Adrenal gland (tissue), 12 donors: ENCODE data around the gene VAPA. TPM values are rescaled to one million over a fixed set of nuclear protein-coding genes. Genes with fewer than 3 reads are reported as not detected.
"Not testable (repeated sequence)": the region's sequence is repeated elsewhere in the genome, so short reads cannot be mapped to it uniquely, and the experiment has no call there.

ENCODE experiments used
- DNase-seq, 7 donors: peaks; one replicate each; pipeline ENCODE4 v3.0.0-alpha.2; 2019 to 2020
- H3K27ac ChIP-seq, 5 donors: fragments of 200-600 bp; sonication (generic) in 4 of 5; 1 replicate in 3 of 5; 2 replicates in 2 of 5; pipeline versions ENCODE4 v1.5.1 to v1.8.0; 2016 to 2020; ENCODE audit warnings: mild to moderate bottlenecking in 1 of 5
- H3K27me3 ChIP-seq: fragments of 200-600 bp; 2 replicates; pipeline ENCODE4 v1.8.0; 2021
- H3K36me3 ChIP-seq, 2 donors: fragments of 200-600 bp; replicated peaks in 1 of 2; 1 replicate in 1 of 2; 2 replicates in 1 of 2; pipeline versions ENCODE4 v1.5.1 to v1.8.0; 2018 to 2022
- H3K4me1 ChIP-seq, 2 donors: fragments of 200-600 bp; replicated peaks in 1 of 2; 1 replicate in 1 of 2; 2 replicates in 1 of 2; pipeline versions ENCODE4 v1.5.1 to v1.8.0; 2018 to 2021
- H3K4me3 ChIP-seq, 4 donors: fragments of 200-600 bp; sonication (generic) in 3 of 4; one replicate each; pipeline ENCODE4 v1.5.1; 2016 to 2018
- H3K9me3 ChIP-seq, 3 donors: fragments of 200-600 bp; sonication (generic) in 1 of 3; replicated peaks in 1 of 3; 1 replicate in 2 of 3; 2 replicates in 1 of 3; pipeline versions ENCODE4 v1.5.1 to v1.8.0; 2016 to 2021
- POLR2A ChIP-seq, 2 donors: fragments of 450-650 bp; IDR thresholded peaks; one replicate each; pipeline ENCODE4 v1.6.1; 2017; ENCODE audit warnings: antibody characterized with exemption in 2 of 2, mild to moderate bottlenecking in 2 of 2, moderate library complexity in 1 of 2
- WGBS, 4 donors: extraction: QIAGEN DNeasy Blood & Tissue Kit in 2 of 4; methylation state at CpG; one replicate each; pipeline versions ENCODE4 v1.1.5 to v1.1.7; 2013 to 2017; 5-methylcytosine and 5-hydroxymethylcytosine counted together
- intact Hi-C, 2 donors: fragments of 100-400 bp; cut with DNase I; formaldehyde crosslinking; loops; one replicate each; pipeline versions ENCODE4 v1.14.1 to v1.15.0; 2022 to 2023
- polyA plus RNA-seq, 3 donors: library from polyadenylated mRNA; stranded (reverse); fragments of 200-250 nt in 2 of 3; fragments of 350-450 nt in 1 of 3; fragmentation: Illumina TruSeq in 1 of 3; extraction: RNeasy Lipid Tissue Mini Kit (QIAGEN cat#74804) in 1 of 3; gene quantifications; one replicate each; pipeline ENCODE4 v1.2.3, GENCODE V29; 2013 to 2014
- total RNA-seq, 9 donors: library from RNA; depleted of rRNA in 4 of 9; stranded (reverse); fragments of >200 nt in 4 of 9; fragments of 120-200 nt in 1 of 9; fragmentation: NEBNext Ultra II Directional in 1 of 9; extraction: Animal tissue kit (Norgen Biotek cat#: 25700) in 1 of 9; gene quantifications; one replicate each; pipeline versions ENCODE4 v1.1.0 to v1.2.4, GENCODE V29; 2013 to 2023
- TF ChIP-seq, protein P1 (sequence below), 6 experiments: fragments of 450-650 bp in 4 of 6; fragments of 200-600 bp in 2 of 6; sonication (generic) in 1 of 6; IDR thresholded peaks; 1 replicate in 5 of 6; 2 replicates in 1 of 6; pipeline versions ENCODE4 v1.5.1 to v1.8.0; 2016 to 2021; ENCODE audit warnings: antibody characterized with exemption in 6 of 6, mild to moderate bottlenecking in 2 of 6, moderate library complexity in 1 of 6
- donor health status: healthy with polysubstance abuse.
- donor health status: Bipolar disorder and iron deficiency.
- donor health status: DM: yes; HTN: yes; CAD: no.
- donor health status: DM: no; HTN: no; CAD: no.
- donor health status: DM: no; HTN: no; CAD: no.
- donor health status: DM: yes; HTN: yes; CAD: no.

Gene VAPA
- total and polyA plus RNA-seq, 12 donors, result 71.3 to 900 (median 436) TPM

DNA sequence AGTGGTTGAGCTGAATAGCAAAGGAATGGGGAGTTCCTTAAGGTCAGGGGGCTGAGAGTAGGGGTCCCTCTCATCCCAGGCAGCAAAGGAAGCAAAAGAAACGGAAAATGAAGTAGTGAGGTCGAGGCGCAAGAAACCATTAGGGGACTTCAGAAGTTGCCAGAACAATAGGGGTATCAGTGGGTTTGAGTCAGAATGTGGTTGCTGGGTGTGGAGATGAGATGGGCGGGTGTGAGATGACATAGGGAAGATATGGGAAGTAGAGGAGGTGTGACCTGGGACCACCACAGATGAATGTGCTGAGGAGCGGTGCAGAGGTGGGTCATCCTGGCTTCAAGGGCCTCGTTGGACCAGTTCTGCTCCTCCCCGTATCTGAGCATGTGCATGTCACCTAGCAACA is 13.1 kb upstream of the VAPA start:
- H3K4me1 ChIP-seq, result peaks cover 6 to 15% of the 10 kb centered on the region in 2 donors
- intact Hi-C loops, result no loop called here
- H3K27ac ChIP-seq, result no peak overlapping the region
- no peaks in the 10 kb centered on the region for H3K9me3 ChIP-seq
- no peaks in the 10 kb centered on the region for H3K27me3 ChIP-seq
- WGBS, 4 donors, result 92 to 96% (median 94%) methylated on average over 7 of the region's 7 CpGs
- no peaks in the 10 kb centered on the region for H3K36me3 ChIP-seq
- DNase-seq, result no peak
- TF ChIP-seq, protein P1, sequence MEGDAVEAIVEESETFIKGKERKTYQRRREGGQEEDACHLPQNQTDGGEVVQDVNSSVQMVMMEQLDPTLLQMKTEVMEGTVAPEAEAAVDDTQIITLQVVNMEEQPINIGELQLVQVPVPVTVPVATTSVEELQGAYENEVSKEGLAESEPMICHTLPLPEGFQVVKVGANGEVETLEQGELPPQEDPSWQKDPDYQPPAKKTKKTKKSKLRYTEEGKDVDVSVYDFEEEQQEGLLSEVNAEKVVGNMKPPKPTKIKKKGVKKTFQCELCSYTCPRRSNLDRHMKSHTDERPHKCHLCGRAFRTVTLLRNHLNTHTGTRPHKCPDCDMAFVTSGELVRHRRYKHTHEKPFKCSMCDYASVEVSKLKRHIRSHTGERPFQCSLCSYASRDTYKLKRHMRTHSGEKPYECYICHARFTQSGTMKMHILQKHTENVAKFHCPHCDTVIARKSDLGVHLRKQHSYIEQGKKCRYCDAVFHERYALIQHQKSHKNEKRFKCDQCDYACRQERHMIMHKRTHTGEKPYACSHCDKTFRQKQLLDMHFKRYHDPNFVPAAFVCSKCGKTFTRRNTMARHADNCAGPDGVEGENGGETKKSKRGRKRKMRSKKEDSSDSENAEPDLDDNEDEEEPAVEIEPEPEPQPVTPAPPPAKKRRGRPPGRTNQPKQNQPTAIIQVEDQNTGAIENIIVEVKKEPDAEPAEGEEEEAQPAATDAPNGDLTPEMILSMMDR (IDR thresholded peaks at IDR 0.05), result no peak
- TF ChIP-seq POLR2A (IDR thresholded peaks at IDR 0.05), result no peak
- H3K4me3 ChIP-seq, result no peak overlapping the region

DNA sequence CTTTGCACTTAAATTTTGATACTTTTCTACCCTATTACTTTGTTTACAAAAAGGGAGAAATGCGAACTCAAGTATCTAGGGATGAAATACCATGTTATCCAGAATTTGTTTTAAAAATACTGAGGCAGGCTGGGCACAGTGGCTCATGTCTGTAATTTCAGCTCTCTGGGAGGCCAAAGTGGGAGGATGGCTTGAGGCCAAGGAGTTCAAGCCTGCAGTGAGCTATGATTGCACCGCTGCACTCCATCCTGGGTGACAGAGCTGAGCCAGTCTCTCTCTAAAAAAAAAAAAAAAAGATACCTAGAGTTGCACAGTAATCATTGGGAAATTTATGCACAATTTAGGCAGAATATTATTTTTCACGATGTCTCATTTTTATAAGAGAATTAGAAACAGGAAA is 12.4 kb upstream of the VAPA start:
- intact Hi-C loops, result no loop called here
- Histone ChIP-seq H3K9me3 (no peaks in the 10 kb centered on the region), H3K27me3 (no peaks in the 10 kb centered on the region), H3K27ac (no peak overlapping the region), H3K4me3 (no peak overlapping the region), H3K36me3 (no peaks in the 10 kb centered on the region), H3K4me1 (peaks cover 6 to 15% of the 10 kb centered on the region in 2 donors)
- no peak for TF ChIP-seq POLR2A (IDR thresholded peaks at IDR 0.05)
- TF ChIP-seq, protein P1 (IDR thresholded peaks at IDR 0.05), result no peak
- WGBS, 4 donors, result 88 to 93% (median 91%) methylated on average over 3 of the region's 3 CpGs
- no peak for DNase-seq

DNA sequence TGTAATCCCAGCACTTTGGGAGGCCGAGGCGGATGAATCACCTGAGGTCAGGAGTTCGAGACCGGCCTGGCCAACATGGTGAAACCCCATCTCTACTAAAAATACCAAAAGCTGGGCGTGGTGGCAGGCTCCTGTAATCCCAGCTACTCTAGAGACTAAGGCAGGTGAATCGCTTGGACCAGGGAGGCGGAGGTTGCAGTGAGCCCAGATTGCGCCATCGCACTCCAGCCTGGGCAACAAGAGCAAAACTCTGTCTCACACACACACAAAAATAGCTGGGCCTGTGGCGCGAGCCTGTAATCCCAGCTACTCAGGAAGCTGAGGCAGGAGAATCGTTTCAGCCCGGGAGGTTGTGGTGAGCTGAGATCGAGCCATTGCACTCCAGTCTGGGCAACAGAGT is 11.6 kb upstream of the VAPA start:
- H3K9me3 ChIP-seq, H3K27ac ChIP-seq, DNase-seq, H3K4me3 ChIP-seq, intact Hi-C loops, H3K27me3 ChIP-seq, H3K36me3 ChIP-seq: not testable (repeated sequence)
- WGBS, 4 donors, result 94 to 98% (median 95%) methylated on average over 14 of the region's 14 CpGs
- peaks cover 6 to 15% of the 10 kb centered on the region in 2 donors for H3K4me1 ChIP-seq

DNA sequence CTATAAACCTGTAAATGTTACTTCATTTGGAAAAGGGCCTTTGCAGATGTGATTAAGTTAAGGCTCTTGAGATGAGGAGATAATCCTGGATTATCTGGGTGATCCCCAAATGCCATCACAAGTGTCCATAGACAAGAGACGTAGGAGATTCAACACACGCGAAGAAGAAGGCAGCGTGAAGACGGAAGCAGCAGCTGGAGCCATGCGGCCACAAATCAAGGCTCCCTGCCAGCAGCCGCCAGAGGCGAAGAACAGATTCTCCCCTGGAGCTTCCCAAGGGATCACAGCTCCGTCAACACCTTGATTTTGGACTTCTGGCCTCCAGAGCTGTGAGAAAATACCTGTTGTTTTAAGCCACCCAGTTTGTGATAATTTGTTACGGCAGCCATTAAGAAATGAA is 11.0 kb upstream of the VAPA start:
- peaks cover 6 to 15% of the 10 kb centered on the region in 2 donors for H3K4me1 ChIP-seq
- intact Hi-C loops, result no loop called here
- H3K9me3 ChIP-seq, result no peaks in the 10 kb centered on the region
- 74 to 88% (median 87%) methylated on average over 10 of the region's 10 CpGs for WGBS, 4 donors
- no peak overlapping the region for H3K4me3 ChIP-seq
- H3K27me3 ChIP-seq, result no peaks in the 10 kb centered on the region
- no peak overlapping the region for H3K27ac ChIP-seq
- no peak for DNase-seq
- H3K36me3 ChIP-seq, result no peaks in the 10 kb centered on the region
- no peak for TF ChIP-seq POLR2A (IDR thresholded peaks at IDR 0.05)
- TF ChIP-seq, protein P1 (IDR thresholded peaks at IDR 0.05), result no peak

DNA sequence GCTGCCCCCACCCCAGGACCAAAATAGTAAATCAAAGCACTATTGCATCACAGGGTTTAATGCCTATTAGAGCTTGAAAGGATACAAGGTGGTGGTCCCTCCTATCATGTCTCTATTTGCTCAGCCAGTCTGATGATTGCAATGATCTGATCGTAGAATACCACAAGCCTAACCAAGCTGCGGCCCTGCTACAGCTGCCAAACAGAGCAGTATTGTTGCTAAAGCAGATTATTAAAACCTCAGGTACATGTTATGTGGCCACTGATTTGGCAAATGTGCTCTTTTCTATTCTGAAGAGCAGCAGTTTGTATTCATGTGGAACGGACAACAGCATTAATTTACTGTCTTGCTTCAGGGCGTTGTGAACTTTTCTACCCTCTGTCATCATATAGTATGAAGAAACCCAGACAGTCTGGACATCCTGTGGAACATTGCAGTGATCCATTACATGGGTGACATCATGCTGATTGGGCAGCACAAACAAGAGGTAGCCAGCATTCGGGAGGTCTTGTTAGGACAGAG is 8.4 kb upstream of the VAPA start:
- DNase-seq, result no peak
- Histone ChIP-seq H3K4me1 (no peaks in the 10 kb centered on the region), H3K27me3 (no peaks in the 10 kb centered on the region), H3K27ac (no peak overlapping the region), H3K4me3 (no peak overlapping the region), H3K9me3 (no peaks in the 10 kb centered on the region), H3K36me3 (no peaks in the 10 kb centered on the region)
- WGBS, 4 donors, result 64 to 81% (median 72%) methylated on average over 5 of the region's 5 CpGs
- TF ChIP-seq, protein P1 (IDR thresholded peaks at IDR 0.05), result no peak
- TF ChIP-seq POLR2A (IDR thresholded peaks at IDR 0.05), result no peak
- intact Hi-C loops, result no loop called here
